Measurements from ENCODE around the gene OGDH. TPM values are rescaled to one million over a fixed set of nuclear protein-coding genes. Genes with fewer than 3 reads are reported as not detected.
A peak's percentile ranks its signal among the peaks of the same experiment; 100 is the strongest.

OGDH gene
- total and polyA plus RNA-seq, 2 of the 13 experiments (the other 11 are each of a cell fraction or from before 2014, with no cell fraction given), result 17.4 to 25.4 TPM

DNA sequence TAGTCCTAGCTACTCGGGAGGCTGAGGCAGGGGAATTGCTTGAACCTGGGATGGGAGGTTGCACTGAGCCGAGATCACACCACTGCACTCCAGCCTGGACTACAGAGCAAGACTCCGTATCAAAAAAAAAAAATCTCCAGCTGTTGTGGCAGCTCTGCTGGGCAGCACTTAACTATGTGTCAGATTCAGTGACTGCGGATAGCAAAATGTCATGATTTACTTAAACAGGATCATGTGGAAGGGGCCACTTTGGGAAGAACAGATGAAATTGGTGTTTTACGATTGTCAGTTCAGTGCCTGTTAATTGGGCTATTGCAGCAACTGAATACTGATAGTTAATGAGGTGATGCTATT is 15.3 kb downstream of the OGDH start:
- H3K9me3 ChIP-seq (ENCODE audit: low read length), result no peaks in the 10 kb centered on the region
- H3K27ac ChIP-seq (ENCODE audit: extremely low read length, insufficient read depth, low read length), result peak overlapping the region; percentile 74
- H3K4me3 ChIP-seq (replicated peaks in 1 of 3; ENCODE audit: insufficient read depth in 1 of 3, low read depth in 2 of 3, low read length in 3 of 3), result no peak overlapping the region
- TF ChIP-seq CHCHD3 (CRISPR knock-in tag; IDR thresholded peaks at IDR 0.05), result no peak
- TF ChIP-seq, protein P1, sequence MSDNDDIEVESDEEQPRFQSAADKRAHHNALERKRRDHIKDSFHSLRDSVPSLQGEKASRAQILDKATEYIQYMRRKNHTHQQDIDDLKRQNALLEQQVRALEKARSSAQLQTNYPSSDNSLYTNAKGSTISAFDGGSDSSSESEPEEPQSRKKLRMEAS (IDR thresholded peaks at IDR 0.05), result no peak
- TF ChIP-seq ZSCAN29 (CRISPR knock-in tag; conservative IDR thresholded peaks at IDR 0.05), result no peak
- no peak for TF ChIP-seq ZNF33A (CRISPR knock-in tag; IDR thresholded peaks at IDR 0.05; ENCODE audit: borderline replicate concordance)
- TF ChIP-seq ZNF343 (CRISPR knock-in tag; IDR thresholded peaks at IDR 0.05), result no peak
- no peak for TF ChIP-seq ZNF101 (CRISPR knock-in tag; IDR thresholded peaks at IDR 0.05; ENCODE audit: borderline replicate concordance, low read depth)
- TF ChIP-seq, protein P2, sequence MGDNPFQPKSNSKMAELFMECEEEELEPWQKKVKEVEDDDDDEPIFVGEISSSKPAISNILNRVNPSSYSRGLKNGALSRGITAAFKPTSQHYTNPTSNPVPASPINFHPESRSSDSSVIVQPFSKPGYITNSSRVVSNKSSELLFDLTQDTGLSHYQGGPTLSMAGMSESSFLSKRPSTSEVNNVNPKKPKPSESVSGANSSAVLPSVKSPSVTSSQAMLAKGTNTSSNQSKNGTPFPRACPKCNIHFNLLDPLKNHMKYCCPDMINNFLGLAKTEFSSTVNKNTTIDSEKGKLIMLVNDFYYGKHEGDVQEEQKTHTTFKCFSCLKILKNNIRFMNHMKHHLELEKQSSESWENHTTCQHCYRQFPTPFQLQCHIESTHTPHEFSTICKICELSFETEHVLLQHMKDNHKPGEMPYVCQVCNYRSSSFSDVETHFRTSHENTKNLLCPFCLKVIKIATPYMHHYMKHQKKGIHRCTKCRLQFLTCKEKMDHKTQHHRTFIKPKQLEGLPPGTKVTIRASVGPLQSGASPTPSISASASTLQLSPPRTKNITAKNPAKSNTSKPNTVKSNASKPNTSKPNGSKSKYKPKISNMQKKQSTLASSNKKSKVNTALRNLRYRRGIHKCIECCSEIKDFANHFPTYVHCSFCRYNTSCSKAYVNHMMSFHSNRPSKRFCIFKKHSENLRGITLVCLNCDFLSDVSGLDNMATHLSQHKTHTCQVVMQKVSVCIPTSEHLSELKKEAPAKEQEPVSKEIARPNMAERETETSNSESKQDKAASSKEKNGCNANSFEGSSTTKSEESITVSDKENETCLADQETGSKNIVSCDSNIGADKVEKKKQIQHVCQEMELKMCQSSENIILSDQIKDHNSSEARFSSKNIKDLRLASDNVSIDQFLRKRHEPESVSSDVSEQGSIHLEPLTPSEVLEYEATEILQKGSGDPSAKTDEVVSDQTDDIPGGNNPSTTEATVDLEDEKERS (CRISPR knock-in tag; IDR thresholded peaks at IDR 0.05), result no peak
- TF ChIP-seq ZMAT3 (CRISPR knock-in tag; conservative IDR thresholded peaks at IDR 0.05), result no peak
- no peak for TF ChIP-seq MEF2D (CRISPR knock-in tag; IDR thresholded peaks at IDR 0.05)
- no peak for TF ChIP-seq KAT7 (CRISPR knock-in tag; IDR thresholded peaks at IDR 0.05; ENCODE audit: borderline replicate concordance)
- TF ChIP-seq ZSCAN31 (CRISPR knock-in tag; IDR thresholded peaks at IDR 0.05; ENCODE audit: low read depth), result no peak
- TF ChIP-seq, protein P3, sequence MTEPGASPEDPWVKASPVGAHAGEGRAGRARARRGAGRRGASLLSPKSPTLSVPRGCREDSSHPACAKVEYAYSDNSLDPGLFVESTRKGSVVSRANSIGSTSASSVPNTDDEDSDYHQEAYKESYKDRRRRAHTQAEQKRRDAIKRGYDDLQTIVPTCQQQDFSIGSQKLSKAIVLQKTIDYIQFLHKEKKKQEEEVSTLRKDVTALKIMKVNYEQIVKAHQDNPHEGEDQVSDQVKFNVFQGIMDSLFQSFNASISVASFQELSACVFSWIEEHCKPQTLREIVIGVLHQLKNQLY (CRISPR knock-in tag; IDR thresholded peaks at IDR 0.05), result no peak
- TF ChIP-seq, protein P4, sequence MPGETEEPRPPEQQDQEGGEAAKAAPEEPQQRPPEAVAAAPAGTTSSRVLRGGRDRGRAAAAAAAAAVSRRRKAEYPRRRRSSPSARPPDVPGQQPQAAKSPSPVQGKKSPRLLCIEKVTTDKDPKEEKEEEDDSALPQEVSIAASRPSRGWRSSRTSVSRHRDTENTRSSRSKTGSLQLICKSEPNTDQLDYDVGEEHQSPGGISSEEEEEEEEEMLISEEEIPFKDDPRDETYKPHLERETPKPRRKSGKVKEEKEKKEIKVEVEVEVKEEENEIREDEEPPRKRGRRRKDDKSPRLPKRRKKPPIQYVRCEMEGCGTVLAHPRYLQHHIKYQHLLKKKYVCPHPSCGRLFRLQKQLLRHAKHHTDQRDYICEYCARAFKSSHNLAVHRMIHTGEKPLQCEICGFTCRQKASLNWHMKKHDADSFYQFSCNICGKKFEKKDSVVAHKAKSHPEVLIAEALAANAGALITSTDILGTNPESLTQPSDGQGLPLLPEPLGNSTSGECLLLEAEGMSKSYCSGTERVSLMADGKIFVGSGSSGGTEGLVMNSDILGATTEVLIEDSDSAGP (CRISPR knock-in tag; IDR thresholded peaks at IDR 0.05; ENCODE audit: borderline replicate concordance), result no peak
- no peak for TF ChIP-seq TOPORS (CRISPR knock-in tag; IDR thresholded peaks at IDR 0.05)
- no peak for TF ChIP-seq MTA3 (CRISPR knock-in tag; IDR thresholded peaks at IDR 0.05)
- no peak for TF ChIP-seq ZNF282 (IDR thresholded peaks at IDR 0.05; ENCODE audit: partially characterized antibody)
- no peak for TF ChIP-seq ZNF790 (CRISPR knock-in tag; IDR thresholded peaks at IDR 0.05; ENCODE audit: borderline replicate concordance)
- TF ChIP-seq ZNF556 (CRISPR knock-in tag; IDR thresholded peaks at IDR 0.05; ENCODE audit: borderline replicate concordance), result no peak
- no peak for TF ChIP-seq PLRG1 (conservative IDR thresholded peaks at IDR 0.05)
- TF ChIP-seq, protein P5, sequence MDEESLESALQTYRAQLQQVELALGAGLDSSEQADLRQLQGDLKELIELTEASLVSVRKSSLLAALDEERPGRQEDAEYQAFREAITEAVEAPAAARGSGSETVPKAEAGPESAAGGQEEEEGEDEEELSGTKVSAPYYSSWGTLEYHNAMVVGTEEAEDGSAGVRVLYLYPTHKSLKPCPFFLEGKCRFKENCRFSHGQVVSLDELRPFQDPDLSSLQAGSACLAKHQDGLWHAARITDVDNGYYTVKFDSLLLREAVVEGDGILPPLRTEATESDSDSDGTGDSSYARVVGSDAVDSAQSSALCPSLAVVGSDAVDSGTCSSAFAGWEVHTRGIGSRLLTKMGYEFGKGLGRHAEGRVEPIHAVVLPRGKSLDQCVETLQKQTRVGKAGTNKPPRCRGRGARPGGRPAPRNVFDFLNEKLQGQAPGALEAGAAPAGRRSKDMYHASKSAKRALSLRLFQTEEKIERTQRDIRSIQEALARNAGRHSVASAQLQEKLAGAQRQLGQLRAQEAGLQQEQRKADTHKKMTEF (CRISPR knock-in tag; IDR thresholded peaks at IDR 0.05), result no peak
- no TSS peak for BruUV-seq (replicated peaks)
- DNase-seq (ENCODE audit: low spot score), result no peak
- H3K4me1 ChIP-seq (ENCODE audit: insufficient read depth, low read length), result peaks cover 25% of the 10 kb centered on the region
- CTCF ChIA-PET (ENCODE audit: low intra/inter-chr PET ratio, low total read pairs), result no interaction called here
- no peaks in the 10 kb centered on the region; the same call in 1 of the 2 replicates for H4K20me1 ChIP-seq (ENCODE audit: insufficient read depth, low read length)
- H3K36me3 ChIP-seq (replicated peaks in 1 of 2; ENCODE audit: control insufficient read depth in 1 of 2, insufficient read depth in 2 of 2, low read length in 2 of 2), result peaks cover 12 to 31% of the 10 kb centered on the region in 2 experiments; a peak in 4 of 5 replicates
- H3K4me2 ChIP-seq (ENCODE audit: low read depth, low read length), result no peak overlapping the region; the same call in 1 of the 2 replicates
- 98% methylated on average over 5 of the region's 5 CpGs for WGBS (ENCODE audit: low lambda C conversion rate)
- H3K27me3 ChIP-seq (ENCODE audit: control insufficient read depth in 1 of 2, insufficient read depth in 2 of 2, low read length in 2 of 2), result no peaks in the 10 kb centered on the region
- intact Hi-C loops (cut with micrococcal nuclease; ENCODE audit: unreplicated experiment), result no loop called here
- FAIRE-seq, result no peak
- no peak for ATAC-seq
- in situ Hi-C loops (cut with HindIII; ENCODE audit: extremely low pct_ligation_motif_present, low pct_unique_long_range_greater_than_20kb), result no loop called here
- no peak overlapping the region for H2AFZ ChIP-seq (ENCODE audit: low read length)
- H3K9ac ChIP-seq (ENCODE audit: insufficient read depth, low read depth, low read length), result no peak overlapping the region
- H3K79me2 ChIP-seq (ENCODE audit: insufficient read depth, low read length), result peaks cover 79% of the 10 kb centered on the region
- POLR2A ChIA-PET, result interaction anchor here (1.5 kb wide), 1 partner anchor 16 kb away, joined by 11 read pairs; the partner anchor contains the start of gene OGDH
